CD1c-positive myeloid dendritic cell (primary cell): ENCODE data around the gene ULK4.
"Not testable (repeated sequence)": the region's sequence is repeated elsewhere in the genome, so short reads cannot be mapped to it uniquely, and the experiment has no call there.

Experiments used
- DNase-seq: peaks from one replicate; pipeline ENCODE4 v3.0.0-alpha.2; 2016; ENCODE audit errors: extremely low spot score

Gene ULK4

DNA sequence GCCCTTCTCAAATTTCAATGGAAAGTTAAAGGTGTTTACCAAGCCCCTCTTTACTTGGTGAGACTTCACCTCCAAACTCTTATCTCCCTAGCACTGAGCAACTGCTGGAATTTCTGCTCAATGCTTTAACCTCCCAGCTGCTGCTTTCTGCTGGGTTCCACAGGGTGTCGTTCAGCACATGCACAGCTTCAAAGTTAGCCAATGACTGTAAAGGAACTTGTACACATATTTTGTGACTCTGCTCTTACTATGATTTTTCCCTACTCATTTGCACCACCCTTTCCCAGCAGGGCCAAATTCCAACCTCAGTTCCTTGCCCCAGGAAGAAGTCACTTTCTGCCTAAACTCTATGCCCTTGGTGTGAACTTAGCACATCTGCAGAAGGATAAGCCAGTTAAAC, 89.7 kb downstream of the ULK4 start:
- no peak for DNase-seq

DNA sequence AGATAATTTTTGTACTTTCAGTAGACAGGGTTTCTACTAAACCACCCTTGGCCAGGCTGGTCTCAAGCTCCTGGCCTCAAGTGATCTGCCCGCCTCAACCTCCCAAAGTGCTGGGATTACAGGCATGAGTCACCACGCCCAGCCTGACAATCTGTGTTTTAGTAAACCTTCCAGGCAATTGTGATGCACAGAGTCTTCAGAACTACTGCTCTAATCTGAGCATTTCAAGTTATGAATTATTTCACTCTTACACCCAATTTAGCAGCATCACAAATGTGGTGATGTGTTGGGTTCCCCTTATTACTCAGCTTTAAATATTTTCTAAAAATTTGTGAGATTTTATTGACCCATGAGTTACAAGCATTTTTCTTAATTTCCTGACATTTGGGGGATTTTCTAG, 94.4 kb downstream of the ULK4 start:
- DNase-seq, result no peak

DNA sequence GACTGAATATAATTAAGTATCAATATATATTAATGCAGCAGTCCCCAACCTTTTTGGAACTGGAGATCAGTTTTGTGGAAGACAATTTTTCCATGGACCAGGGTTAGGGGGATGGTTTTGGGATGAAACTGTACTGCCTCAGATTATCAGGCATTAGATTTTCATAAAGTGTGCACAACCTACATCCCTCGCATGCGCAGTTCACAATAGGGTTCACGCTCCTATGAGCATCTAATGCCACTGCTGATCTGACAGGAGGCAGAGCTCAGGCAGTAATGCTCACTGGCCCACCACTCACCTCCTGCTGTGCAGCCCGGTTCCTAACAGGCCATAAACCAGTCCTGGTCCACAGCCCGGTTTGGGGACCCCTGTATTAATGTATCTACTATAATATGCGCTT, 95.6 kb downstream of the ULK4 start:
- no peak for DNase-seq

DNA sequence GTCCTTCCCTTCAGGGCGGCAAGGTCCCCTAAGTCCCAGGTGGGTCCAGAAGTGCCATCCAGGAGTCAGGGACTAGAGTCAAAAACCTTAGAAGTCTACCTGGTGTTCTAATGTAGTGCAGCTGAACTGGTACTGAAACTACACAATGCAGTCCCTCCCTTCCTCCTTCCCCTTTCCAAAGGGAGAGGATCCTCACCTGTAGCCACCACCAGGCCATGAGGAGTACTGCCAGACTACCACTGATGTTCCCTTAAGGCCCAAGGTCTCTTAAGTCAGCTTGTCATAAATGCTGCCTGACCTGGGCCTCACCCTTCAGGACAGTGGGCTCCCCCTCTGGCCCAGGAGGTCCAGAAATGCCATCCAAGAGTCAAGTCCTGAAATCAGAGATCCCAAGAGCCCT, 98.9 kb downstream of the ULK4 start:
- no peak for DNase-seq

DNA sequence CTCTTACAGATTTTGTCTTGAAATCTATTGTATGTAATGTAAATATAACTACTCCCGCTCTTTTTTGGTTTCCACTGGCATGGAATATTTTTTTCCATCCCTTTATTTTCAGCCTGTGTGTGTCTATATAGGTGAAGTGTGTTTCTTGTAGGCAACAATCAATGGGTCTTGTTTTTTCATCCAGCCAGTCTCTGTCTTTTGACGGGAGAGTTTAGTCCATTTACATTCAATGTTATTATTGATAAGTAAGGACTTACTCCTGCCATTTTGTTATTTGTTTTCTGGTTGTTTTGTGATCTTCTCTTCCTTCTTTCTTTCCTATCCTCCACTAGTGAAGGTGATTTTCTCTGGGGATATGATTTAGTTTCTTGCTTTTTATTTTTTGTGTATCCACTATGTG, 101.4 kb downstream of the ULK4 start:
- not testable (repeated sequence) for DNase-seq

DNA sequence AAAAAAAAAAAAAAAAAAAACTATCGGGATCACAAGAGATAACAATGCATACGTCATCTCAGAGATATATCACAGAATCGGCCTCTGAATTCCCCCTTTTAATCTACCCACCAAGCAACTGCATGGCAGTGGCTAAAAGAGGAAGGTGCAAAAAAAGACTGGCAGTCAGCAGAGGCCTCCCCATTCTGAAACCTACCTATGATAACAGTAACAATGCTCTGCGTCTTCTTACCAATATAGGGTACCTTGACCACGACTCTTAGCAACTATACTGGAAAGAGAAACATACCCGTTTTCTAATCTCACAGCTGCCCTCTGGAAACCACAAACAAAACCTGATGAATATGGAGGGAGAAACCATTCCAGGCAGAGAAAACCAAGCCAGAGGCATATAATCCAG, 106.9 kb downstream of the ULK4 start:
- no peak for DNase-seq

DNA sequence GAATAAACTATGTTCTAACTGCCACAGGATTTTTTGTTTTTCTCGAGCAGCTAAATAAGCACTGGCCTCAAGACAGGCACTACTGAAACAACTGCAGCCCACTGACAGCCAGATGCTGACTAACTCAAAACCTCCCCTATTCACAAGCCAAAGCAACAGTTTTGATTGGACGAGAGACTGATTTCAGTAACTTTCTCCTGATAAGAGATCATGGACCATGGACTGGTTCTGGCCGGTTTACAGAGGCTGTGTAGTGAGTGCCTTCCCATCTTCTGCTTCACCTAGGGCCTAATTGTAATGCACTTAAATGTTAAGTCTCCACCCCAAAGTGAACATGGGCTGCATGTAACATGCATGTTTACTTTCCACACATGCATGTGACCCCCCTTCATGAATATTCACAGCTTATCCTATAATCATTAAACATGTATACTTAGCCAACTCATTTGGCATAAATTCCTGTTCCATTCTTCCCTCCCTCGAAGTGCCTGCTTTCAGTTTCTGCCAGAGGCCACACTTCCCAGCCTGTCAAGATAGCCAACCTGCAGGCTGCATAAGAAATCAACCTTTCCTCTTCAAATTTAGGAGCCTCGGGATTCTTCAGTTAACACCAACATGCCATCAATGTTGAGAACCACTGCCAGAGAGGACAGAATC, 108.2 kb downstream of the ULK4 start:
- DNase-seq, result no peak

DNA sequence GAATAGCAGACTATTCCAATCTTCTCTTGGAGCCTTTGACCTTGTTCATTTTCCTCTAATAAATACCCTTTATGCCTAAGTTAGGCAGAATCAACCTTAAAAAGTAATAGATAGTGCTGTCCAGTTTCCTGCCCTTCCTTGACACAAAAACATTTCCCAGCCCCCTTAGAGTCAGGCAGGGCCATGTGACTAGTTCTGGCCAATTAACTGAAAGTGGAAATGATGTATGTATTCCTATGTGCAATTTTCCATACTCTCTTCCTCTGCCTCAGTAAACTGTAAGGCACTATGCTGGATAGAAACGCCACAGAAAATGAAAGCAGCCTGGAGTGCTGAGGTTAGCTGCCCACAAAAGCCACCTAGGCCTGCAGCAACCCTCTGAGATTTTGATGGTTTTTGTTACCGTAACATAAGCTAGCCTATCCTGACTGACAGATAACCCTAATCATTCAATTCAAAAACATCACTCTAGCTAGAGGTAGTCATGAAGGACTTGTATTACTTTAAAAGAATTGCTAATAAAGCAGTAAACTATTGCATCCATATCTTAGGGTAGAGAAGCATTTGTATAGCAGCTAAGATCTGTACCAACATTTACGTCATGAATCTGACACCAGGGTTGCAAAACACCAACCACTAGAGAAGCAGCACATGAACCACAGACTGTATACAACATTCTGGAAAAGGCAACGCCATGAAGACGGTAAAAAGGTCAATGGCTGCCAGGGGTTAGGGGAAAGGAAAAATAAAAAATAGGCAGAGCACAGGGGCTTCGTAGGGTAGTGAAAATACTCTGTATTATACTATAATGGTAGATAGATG, 112.9 kb downstream of the ULK4 start:
- DNase-seq, result no peak

DNA sequence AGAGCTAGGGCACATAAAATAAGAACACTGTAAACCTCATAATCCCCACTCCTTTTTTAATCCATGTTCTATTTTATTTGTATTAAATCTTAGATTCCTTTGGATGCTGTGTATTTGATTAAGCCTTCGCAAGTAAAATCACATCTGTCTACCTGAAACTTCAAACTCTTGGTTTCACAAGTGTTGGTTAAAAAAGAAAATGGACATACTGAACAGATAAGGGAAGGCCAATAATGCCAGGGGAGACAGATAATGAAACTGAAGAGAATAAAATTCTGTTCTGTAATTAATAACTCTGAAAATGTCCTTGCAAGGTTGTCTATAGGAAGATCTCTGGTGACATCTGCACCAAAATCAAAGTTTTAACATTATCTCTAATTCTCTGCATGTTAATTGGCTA, 114.2 kb downstream of the ULK4 start:
- no peak for DNase-seq

DNA sequence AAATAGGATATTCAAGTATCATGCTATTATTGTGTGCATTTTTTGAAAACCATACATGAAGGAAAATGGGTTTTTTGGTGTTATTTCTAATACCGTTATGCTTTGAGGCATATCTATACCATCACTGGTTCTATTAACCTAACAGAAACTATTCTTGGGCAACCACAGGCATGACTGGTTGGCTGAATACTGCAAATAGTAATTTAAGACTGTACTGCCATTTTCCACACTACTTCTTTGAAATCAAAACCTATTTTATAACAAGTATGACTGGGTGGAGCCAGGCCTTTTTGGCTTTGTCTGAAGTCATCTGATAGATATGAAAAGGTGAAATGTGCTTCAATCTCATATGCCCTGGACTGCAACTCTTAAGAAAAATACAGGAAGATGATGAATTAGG, 115.1 kb downstream of the ULK4 start:
- DNase-seq, result no peak

DNA sequence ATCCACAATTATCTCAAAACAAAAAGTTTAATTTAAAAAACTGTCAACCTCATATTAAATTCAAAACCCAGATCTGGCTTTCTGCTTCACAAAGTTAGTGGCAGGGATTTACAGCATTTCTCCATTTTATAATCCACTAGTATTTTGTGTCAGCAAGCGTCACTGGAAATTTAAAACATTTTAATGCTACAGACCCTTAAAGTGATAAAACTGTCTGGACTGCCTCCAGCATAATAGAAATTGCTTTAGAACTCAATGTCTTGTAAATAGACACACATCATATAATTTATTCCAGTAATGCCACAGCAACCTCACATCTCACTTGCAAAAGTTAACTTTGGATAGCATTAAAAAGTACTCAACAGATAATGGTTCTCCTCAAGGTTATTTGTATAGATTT, 116.1 kb downstream of the ULK4 start:
- no peak for DNase-seq

DNA sequence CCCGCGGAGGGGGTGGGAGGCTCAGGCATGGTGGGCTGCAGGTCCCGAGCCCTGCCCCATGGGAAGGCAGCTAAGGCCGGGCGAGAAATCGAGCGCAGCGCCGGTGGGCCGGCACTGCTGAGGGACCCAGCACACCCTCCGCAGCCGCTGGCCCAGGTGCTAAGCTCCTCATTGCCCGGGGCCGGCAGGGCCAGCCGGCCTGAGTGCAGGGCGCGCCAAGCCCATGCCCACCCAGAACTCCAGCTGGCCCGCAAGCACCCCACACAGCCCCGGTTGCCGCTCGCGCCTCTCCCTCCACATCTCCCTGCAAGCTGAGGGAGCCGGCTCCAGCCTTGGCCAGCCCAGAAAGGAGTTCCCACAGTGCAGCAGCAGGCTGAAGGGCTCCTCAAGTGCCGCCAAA, 117.6 kb downstream of the ULK4 start:
- not testable (repeated sequence) for DNase-seq

DNA sequence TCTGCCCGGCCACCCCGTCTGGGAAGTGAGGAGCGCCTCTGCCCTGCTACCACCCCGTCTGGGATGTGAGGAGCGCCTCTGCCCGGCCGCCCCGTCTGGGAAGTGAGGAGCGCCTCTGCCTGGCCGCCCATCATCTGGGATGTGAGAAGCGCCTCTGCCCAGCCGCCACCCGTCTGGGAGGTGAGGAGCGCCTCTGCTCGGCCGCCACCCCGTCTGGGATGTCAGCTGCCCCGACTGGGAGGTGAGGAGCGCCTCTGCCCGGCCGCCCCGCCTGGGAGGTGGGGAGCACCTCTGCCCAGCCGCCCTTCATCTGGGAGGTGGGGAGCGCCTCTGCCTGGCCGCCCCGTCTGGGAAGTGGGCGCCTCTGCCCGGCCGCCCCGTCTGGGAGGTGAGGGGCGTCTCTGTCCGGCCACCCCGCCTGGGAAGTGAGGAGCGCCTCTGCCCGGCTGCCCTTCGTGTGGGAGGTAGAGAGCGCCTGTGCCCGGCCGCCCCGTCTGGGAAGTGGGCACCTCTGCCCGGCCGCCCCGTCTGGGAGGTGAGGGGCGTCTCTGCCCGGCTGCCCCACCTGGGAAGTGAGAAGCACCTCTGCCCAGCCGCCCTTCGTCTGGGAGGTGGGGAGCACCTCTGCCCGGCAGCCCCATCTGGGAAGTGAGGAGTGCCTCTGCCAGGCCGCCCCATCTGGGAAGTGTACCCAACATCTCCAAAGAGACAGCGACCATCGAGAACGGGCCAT, 120.8 kb downstream of the ULK4 start:
- DNase-seq, result not testable (repeated sequence)

DNA sequence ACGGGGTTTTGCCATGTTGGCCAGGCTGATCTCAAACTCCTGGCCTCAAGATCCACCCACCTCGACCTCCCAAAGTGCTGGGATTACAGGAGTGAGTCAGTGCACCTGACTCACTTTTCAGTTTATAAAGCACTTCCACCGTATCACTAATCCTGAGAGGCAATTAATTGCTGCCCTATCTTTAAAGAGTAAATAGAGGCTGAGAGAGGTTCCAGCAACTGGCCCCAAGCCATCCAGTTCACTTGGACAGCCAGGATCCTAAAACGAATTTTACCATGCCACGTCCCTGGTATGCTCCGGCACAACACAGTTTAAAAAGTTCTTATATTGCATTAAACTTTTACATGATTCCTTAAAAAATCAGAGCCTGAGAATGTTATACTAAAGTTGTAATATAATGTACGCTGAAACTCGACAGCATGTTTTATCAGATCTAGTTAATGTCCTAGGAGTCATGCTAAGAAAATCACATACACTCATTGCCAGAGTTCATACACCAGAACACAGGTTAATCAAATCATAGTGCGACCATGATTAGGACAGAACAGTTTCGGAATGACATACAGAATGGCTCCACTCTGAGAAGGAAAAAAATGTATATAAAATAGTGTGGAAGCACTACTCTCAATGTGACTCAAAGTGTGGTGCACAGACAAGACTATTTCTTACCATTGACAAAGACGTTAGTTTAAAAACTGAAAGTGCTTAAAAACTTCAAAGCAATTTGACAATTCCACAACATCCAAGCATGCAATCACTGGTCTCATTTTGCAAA, 125.4 kb downstream of the ULK4 start:
- DNase-seq, result no peak

DNA sequence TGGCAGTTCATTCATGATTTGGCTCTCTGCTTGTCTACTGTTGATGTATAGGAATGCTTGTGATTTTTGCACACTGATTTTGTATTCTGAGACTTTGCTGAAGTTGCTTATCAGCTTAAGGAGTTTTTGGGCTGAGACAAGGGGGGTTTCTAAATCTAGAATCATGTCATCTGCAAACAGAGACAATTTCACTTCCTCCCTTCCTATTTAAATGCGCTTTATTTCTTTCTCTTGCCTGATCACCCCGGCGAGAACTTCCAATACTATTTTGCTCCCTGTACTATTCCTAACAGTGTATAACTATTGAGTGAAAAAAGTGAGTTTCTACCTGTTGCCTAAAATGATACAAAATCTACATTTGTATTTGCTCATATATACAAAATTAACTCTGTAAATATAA, 128.3 kb downstream of the ULK4 start:
- no peak for DNase-seq

DNA sequence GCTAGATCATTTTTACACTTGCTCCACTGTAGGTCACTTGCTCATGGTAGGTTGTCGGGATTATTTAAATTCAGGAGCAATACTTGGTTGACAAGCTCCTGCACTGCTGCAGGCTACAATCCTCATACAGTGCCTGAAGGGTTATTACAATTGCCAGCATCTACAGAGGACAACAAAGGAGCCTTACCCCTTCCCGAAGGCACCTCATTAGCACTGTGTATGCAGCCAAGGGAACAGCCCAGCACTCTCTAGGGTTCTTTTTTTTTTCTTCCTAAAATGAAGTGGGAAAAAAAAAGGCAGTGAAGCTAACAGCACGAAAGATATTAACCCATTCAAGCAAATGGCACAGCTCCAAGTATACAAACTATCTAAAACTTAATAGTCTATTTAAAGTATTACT, 142.7 kb downstream of the ULK4 start:
- no peak for DNase-seq

DNA sequence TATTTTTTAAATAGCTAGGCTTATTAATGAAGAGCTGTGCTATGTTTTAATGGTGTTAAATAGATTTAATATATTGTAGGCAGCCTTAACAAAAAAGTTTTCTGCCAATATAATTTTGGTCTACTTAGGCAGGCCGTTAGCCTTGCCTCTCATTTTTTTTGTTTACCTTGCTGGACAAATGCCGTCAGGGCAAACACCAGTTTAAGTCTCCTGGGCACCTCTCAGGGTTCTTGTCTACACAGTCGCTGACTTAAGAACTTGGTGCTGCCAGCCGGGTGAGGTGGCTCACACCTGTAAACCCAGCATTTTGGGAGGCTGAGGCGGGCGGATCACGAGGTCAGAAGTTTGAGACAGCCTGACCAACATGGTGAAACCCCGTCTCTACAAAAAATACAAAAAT, 153.3 kb downstream of the ULK4 start:
- DNase-seq, result no peak

DNA sequence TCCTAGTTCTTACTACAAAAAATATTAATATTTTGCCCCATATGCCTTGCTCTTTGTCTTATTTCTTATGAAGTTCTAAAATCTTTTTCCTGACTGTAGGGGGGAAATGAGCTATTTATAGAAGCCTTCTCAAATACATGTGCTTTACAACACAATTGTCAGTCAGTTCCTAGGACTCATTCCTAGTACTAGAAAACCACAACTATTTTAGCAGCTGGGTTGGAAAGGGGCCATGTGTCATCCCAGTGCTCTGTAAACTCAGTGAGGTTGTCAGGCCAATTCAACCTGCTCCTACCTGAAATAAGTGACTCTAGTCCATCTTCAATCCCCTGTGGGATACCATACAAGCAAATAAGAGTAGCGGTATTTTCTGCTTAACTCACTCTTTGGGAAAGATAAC, 153.8 kb downstream of the ULK4 start:
- DNase-seq, result no peak

DNA sequence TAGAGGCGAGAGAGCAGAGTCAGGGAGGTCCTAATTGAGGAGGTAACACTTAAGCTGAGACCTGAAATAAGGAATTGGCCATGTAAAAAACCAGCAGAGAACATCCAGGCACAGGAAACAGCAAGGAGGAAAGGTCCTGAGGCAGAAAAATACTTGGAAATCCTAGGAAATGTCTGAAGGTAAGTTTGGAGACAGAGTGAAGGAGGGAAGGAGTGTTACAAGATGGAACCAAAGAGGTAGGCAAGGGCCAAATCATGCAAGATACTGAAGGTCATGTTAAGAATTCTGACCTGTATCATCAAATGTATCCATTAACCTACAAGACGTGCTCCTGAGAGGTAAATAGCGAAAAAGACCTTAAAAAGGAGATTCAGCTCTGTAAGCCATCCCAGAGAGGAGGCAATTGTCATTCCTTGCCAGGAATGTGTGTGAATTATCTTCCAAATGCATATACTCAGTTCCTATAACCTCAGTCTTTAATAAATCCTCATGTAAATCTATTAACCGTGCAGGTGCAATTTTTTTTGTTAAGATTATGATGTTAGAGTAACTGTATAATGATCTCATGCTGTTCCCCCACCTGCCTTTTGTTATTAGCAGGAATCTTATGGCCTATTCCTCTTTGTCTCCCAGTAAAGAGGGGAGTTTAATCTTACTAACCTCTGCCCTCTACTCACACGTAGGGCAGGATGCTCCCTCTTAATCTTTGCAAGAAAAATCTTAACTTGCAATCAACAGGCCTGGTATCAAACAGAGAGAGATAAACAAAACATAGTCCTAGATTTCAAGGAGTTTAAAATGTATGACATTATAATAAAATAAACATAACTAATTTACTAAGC, 166.9 kb downstream of the ULK4 start:
- DNase-seq, result no peak

DNA sequence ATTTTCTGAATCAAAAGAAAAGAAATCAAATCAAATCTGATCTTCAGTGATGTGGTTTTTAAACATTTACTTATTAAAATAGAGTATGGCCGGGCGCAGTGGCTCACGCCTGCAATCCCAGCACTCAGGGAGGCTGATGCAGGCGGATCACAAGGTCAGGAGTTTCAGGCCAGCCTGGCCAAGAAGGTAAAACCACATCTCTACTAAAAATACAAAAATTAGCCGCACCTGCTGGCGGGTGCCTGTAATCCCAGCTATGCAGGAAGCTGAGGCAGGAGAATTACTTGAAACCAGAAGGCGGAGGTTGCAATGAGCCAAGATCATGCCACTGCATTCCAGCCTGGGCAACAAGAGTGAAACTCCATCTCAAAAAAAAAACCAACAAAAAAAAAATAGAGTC, 169.1 kb downstream of the ULK4 start:
- no peak for DNase-seq

DNA sequence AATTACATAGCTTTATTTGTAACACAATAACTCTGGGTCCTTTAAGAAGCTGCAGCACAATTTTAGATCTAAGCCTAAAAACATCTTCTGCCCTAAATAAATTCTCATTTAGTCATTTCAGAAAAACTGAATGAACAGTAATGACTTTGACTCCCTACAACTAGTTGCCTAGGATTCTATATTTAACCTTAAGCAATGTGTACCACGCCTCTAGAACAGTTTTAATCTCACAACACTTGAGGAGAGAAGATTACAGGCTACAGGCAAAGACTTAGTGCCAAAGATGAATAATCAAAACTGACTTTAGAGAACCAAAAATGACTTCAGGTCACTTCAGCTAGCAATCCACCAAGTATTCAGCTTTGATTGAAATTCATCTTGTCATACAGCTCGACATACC, 192.8 kb downstream of the ULK4 start:
- no peak for DNase-seq
